ENCODE data around the gene SPAG4. TPM values are rescaled to one million over a fixed set of nuclear protein-coding genes. Genes with fewer than 3 reads are reported as not detected.

SPAG4 gene
- polyA plus RNA-seq, 1 donor from 2014 or later: 1.2 TPM

DNA sequence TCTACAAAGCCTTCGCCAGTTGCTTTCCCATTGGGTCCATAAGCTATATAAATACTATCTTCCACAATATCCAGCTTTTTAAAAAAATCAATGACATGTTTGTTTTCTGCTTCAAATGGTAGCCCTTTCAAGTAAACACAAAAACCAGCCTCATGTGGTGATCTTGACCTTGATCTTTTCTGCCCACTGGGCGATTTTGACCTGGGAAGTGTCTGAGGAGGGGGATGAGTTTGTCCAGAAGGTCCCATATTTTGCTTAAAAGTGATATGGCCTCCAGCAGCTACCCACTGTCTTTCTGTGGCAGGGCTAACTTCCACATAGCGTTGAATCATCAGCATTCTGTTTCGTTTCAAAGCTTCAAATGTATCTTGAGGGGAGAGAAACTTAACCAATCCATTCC, 38.3 kb downstream of the SPAG4 start:
- no peak overlapping the region for H3K9ac ChIP-seq (ENCODE audit: low read length)
- no peaks in the 10 kb centered on the region for H3K36me3 ChIP-seq (ENCODE audit: insufficient read depth, low read length)
- H3K9me3 ChIP-seq (ENCODE audit: low read length): no peaks in the 10 kb centered on the region
- no peak overlapping the region for H2AFZ ChIP-seq (ENCODE audit: low read depth, low read length)
- no peak overlapping the region for H3K4me3 ChIP-seq (ENCODE audit: low read length)
- H3K9me2 ChIP-seq (ENCODE audit: insufficient read depth, low read length): no peaks in the 10 kb centered on the region
- no peaks in the 10 kb centered on the region for H3K27me3 ChIP-seq (ENCODE audit: insufficient read depth, low read depth, low read length)
- H3F3A ChIP-seq (ENCODE audit: insufficient read depth, low read length, poor library complexity, severe bottlenecking): no peaks in the 10 kb centered on the region
- H3K4me2 ChIP-seq (ENCODE audit: low read length): no peak overlapping the region
- H3K79me2 ChIP-seq (replicated peaks; ENCODE audit: insufficient read depth, low read length): peaks cover 97% of the 10 kb centered on the region
- no peaks in the 10 kb centered on the region for H4K20me1 ChIP-seq (ENCODE audit: insufficient read depth)
- TF ChIP-seq, protein P1, sequence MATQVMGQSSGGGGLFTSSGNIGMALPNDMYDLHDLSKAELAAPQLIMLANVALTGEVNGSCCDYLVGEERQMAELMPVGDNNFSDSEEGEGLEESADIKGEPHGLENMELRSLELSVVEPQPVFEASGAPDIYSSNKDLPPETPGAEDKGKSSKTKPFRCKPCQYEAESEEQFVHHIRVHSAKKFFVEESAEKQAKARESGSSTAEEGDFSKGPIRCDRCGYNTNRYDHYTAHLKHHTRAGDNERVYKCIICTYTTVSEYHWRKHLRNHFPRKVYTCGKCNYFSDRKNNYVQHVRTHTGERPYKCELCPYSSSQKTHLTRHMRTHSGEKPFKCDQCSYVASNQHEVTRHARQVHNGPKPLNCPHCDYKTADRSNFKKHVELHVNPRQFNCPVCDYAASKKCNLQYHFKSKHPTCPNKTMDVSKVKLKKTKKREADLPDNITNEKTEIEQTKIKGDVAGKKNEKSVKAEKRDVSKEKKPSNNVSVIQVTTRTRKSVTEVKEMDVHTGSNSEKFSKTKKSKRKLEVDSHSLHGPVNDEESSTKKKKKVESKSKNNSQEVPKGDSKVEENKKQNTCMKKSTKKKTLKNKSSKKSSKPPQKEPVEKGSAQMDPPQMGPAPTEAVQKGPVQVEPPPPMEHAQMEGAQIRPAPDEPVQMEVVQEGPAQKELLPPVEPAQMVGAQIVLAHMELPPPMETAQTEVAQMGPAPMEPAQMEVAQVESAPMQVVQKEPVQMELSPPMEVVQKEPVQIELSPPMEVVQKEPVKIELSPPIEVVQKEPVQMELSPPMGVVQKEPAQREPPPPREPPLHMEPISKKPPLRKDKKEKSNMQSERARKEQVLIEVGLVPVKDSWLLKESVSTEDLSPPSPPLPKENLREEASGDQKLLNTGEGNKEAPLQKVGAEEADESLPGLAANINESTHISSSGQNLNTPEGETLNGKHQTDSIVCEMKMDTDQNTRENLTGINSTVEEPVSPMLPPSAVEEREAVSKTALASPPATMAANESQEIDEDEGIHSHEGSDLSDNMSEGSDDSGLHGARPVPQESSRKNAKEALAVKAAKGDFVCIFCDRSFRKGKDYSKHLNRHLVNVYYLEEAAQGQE (IDR thresholded peaks at IDR 0.05; ENCODE audit: borderline replicate concordance): no peak
- TF ChIP-seq SMC3 (conservative IDR thresholded peaks at IDR 0.05; ENCODE audit: poor library complexity) (no peak), TAF1 (IDR thresholded peaks at IDR 0.05; ENCODE audit: low read depth) (no peak), POLR2AphosphoS5 (IDR thresholded peaks at IDR 0.05) (no peak), EZH2 (IDR thresholded peaks at IDR 0.05; ENCODE audit: borderline replicate concordance, insufficient read depth, low read length, poor library complexity, severe bottlenecking) (no peak), MXI1 (conservative IDR thresholded peaks at IDR 0.05; ENCODE audit: poor library complexity, severe bottlenecking) (no peak), EP300 (conservative IDR thresholded peaks at IDR 0.05; ENCODE audit: poor library complexity, severe bottlenecking) (no peak), RAD21 (conservative IDR thresholded peaks at IDR 0.05) (no peak)
- TF ChIP-seq, protein P2, sequence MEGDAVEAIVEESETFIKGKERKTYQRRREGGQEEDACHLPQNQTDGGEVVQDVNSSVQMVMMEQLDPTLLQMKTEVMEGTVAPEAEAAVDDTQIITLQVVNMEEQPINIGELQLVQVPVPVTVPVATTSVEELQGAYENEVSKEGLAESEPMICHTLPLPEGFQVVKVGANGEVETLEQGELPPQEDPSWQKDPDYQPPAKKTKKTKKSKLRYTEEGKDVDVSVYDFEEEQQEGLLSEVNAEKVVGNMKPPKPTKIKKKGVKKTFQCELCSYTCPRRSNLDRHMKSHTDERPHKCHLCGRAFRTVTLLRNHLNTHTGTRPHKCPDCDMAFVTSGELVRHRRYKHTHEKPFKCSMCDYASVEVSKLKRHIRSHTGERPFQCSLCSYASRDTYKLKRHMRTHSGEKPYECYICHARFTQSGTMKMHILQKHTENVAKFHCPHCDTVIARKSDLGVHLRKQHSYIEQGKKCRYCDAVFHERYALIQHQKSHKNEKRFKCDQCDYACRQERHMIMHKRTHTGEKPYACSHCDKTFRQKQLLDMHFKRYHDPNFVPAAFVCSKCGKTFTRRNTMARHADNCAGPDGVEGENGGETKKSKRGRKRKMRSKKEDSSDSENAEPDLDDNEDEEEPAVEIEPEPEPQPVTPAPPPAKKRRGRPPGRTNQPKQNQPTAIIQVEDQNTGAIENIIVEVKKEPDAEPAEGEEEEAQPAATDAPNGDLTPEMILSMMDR (IDR thresholded peaks at IDR 0.05; ENCODE audit: poor library complexity, severe bottlenecking): no peak
- H3K27ac ChIP-seq (ENCODE audit: low read length): no peak overlapping the region

DNA sequence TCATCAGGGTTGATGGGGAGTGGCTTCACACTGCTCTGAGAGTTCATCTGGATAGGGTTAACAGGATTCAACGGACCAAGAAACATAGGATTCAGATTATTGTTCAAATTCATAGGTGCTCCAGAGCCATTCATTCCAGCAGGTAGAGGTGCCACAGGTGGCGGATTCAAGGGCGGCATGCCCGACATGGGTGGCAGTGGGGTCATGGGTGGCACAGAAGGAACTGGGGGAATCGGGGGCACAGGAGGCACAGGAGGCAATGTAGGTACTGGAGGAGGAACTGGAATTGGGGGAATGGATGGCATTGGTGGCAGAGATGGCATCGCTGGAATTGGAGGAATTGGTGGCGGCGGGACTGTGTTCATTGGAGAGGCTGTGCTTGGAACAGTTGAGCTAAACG, 38.8 kb downstream of the SPAG4 start:
- H3K9me2 ChIP-seq (ENCODE audit: insufficient read depth, low read length): no peaks in the 10 kb centered on the region
- no peak for TF ChIP-seq RAD21 (conservative IDR thresholded peaks at IDR 0.05)
- TF ChIP-seq TAF1 (IDR thresholded peaks at IDR 0.05; ENCODE audit: low read depth): no peak
- TF ChIP-seq, protein P1 (IDR thresholded peaks at IDR 0.05; ENCODE audit: borderline replicate concordance): no peak
- no peak for TF ChIP-seq EZH2 (IDR thresholded peaks at IDR 0.05; ENCODE audit: borderline replicate concordance, insufficient read depth, low read length, poor library complexity, severe bottlenecking)
- no peak for TF ChIP-seq EP300 (conservative IDR thresholded peaks at IDR 0.05; ENCODE audit: poor library complexity, severe bottlenecking)
- TF ChIP-seq, protein P2 (IDR thresholded peaks at IDR 0.05; ENCODE audit: poor library complexity, severe bottlenecking): no peak
- no peak for TF ChIP-seq SMC3 (conservative IDR thresholded peaks at IDR 0.05; ENCODE audit: poor library complexity)
- TF ChIP-seq MXI1 (conservative IDR thresholded peaks at IDR 0.05; ENCODE audit: poor library complexity, severe bottlenecking): no peak
- TF ChIP-seq POLR2AphosphoS5 (IDR thresholded peaks at IDR 0.05): no peak
- no peaks in the 10 kb centered on the region for H3K9me3 ChIP-seq (ENCODE audit: low read length)
- peaks cover 97% of the 10 kb centered on the region for H3K79me2 ChIP-seq (replicated peaks; ENCODE audit: insufficient read depth, low read length)
- no peaks in the 10 kb centered on the region for H3K27me3 ChIP-seq (ENCODE audit: insufficient read depth, low read depth, low read length)
- no peak overlapping the region for H3K4me3 ChIP-seq (ENCODE audit: low read length)
- no peaks in the 10 kb centered on the region for H3K36me3 ChIP-seq (ENCODE audit: insufficient read depth, low read length)
- no peak overlapping the region for H2AFZ ChIP-seq (ENCODE audit: low read depth, low read length)
- no peaks in the 10 kb centered on the region for H4K20me1 ChIP-seq (ENCODE audit: insufficient read depth)
- H3K9ac ChIP-seq (ENCODE audit: low read length): no peak overlapping the region
- no peak overlapping the region for H3K27ac ChIP-seq (ENCODE audit: low read length)
- H3F3A ChIP-seq (ENCODE audit: insufficient read depth, low read length, poor library complexity, severe bottlenecking): no peaks in the 10 kb centered on the region
- H3K4me2 ChIP-seq (ENCODE audit: low read length): no peak overlapping the region
